Hepatocyte (in vitro differentiated cells): ENCODE measurements around the gene GRIA1.

ENCODE experiments used
- EZH2 ChIP-seq: fragments of 200-600 bp; sonication (generic); IDR thresholded peaks from 2 replicates; pipeline ENCODE4 v1.6.1; 2016; ENCODE audit warnings: antibody characterized with exemption, mild to moderate bottlenecking, borderline replicate concordance
- TF ChIP-seq, protein P1 (sequence below): fragments of 200-600 bp; sonication (generic); IDR thresholded peaks from 2 replicates; pipeline ENCODE4 v1.5.1; 2016; ENCODE audit warnings: antibody characterized with exemption, mild to moderate bottlenecking; ENCODE audit not compliant: poor library complexity

DNA sequence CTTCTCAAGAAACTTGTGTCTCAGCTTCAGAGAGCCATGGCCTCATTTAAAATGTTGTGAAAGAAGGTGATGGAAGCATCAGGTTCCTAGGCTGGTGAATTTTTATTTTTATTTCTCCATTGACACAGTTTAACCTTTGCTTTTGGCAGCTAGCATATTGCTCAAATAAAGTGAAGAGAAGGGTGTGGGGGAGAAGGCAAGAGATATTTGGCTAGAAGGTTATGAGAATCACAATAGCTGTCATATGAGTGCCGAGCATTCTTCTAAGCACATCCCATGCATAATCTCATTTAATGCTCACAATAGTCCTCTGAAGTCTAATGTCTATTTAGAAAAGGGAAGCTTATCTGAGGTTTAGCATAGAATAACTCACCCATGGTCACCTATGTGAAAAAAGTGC is 43.1 kb downstream of the GRIA1 start:
- TF ChIP-seq EZH2 = no peak
- TF ChIP-seq, protein P1, sequence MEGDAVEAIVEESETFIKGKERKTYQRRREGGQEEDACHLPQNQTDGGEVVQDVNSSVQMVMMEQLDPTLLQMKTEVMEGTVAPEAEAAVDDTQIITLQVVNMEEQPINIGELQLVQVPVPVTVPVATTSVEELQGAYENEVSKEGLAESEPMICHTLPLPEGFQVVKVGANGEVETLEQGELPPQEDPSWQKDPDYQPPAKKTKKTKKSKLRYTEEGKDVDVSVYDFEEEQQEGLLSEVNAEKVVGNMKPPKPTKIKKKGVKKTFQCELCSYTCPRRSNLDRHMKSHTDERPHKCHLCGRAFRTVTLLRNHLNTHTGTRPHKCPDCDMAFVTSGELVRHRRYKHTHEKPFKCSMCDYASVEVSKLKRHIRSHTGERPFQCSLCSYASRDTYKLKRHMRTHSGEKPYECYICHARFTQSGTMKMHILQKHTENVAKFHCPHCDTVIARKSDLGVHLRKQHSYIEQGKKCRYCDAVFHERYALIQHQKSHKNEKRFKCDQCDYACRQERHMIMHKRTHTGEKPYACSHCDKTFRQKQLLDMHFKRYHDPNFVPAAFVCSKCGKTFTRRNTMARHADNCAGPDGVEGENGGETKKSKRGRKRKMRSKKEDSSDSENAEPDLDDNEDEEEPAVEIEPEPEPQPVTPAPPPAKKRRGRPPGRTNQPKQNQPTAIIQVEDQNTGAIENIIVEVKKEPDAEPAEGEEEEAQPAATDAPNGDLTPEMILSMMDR = no peak
